ENCODE measurements around the gene HNRNPUL1. TPM values are rescaled to one million over a fixed set of nuclear protein-coding genes. Genes with fewer than 3 reads are reported as not detected.

Gene HNRNPUL1
- total and polyA plus RNA-seq, 2 donors (not counting 1 experiment from before 2014, with no cell fraction given), result 60.7 to 273 TPM

- peaks cover 34% of the 10 kb centered on the region for H3K79me2 ChIP-seq (ENCODE audit: control insufficient read depth, insufficient read depth, low read length)
- no peaks in the 10 kb centered on the region for H3K27me3 Mint-ChIP-seq
- CTCF ChIA-PET, result interaction anchor here (1.5 kb wide), 1 partner anchor 17 kb away, joined by 4 read pairs; no protein-coding TSS in a partner anchor
Measured at GRCh38 chr19:41332000-41332399, 67.8 kb downstream of the HNRNPUL1 start.

GRCh38 chr19:41332468-41332867 is 68.3 kb downstream of the HNRNPUL1 start:
- Mint-ChIP-seq H3K4me3 (no peak overlapping the region), H3K9me3 (ENCODE audit: insufficient read depth) (no peaks in the 10 kb centered on the region), H3K27me3 (no peaks in the 10 kb centered on the region), H3K4me1 (peaks cover 53% of the 10 kb centered on the region), H3K27ac (peak overlapping the region; percentile 1)
- WGBS (ENCODE audit: insufficient coverage), result 93% methylated on average over 2 of the region's 5 CpGs
- no peak overlapping the region for H3K4me2 ChIP-seq (replicated peaks; ENCODE audit: low read depth, low read length, poor library complexity, severe bottlenecking)
- ChIA-PET CTCF (interaction anchor here (1.5 kb wide), 1 partner anchor 17 kb away, joined by 4 read pairs; no protein-coding TSS in a partner anchor), POLR2A (no interaction called here)
- intact Hi-C loops (cut with micrococcal nuclease), result no loop called here
- no peak for ATAC-seq (ENCODE audit: low read depth)
- H4K20me1 ChIP-seq (ENCODE audit: control insufficient read depth, insufficient read depth, low read length, poor library complexity, severe bottlenecking), result peaks cover 48% of the 10 kb centered on the region
- no peaks in the 10 kb centered on the region for H3K9me3 ChIP-seq (ENCODE audit: control extremely low read depth in 1 of 3, control insufficient read depth in 2 of 3, insufficient read depth in 1 of 3, low read length in 2 of 3)
- no peak overlapping the region for H2AFZ ChIP-seq (ENCODE audit: insufficient read depth, low read depth, low read length, poor library complexity, severe bottlenecking)
- TF ChIP-seq EZH2 (IDR thresholded peaks at IDR 0.05; ENCODE audit: borderline replicate concordance, insufficient read depth, low read depth, low read length, poor library complexity, severe bottlenecking) (no peak), CTCF (IDR thresholded peaks at IDR 0.05) (no peak)
- H3K27me3 ChIP-seq (replicated peaks in 1 of 4; ENCODE audit: control extremely low read depth in 1 of 4, control insufficient read depth in 3 of 4, insufficient read depth in 4 of 4, low read length in 3 of 4), result no peaks in the 10 kb centered on the region
- peaks cover 37% of the 10 kb centered on the region for H3K79me2 ChIP-seq (ENCODE audit: control insufficient read depth, insufficient read depth, low read length)
- H3K27ac ChIP-seq (ENCODE audit: low read length in 2 of 2), result peak overlapping the region in 1 of 2 donors; percentile 0
- peaks cover 3 to 58% of the 10 kb centered on the region in 2 experiments for H3K36me3 ChIP-seq (replicated peaks in 1 of 2; ENCODE audit: control extremely low read depth in 1 of 2, control insufficient read depth in 1 of 2, extremely low read depth in 1 of 2, insufficient read depth in 2 of 2, low read length in 1 of 2)
- no peak overlapping the region for H3K4me3 ChIP-seq (ENCODE audit: control extremely low read depth in 1 of 5, extremely low read depth in 1 of 5, insufficient read depth in 1 of 5, low read depth in 2 of 5, low read length in 4 of 5)
- H3K9ac ChIP-seq (ENCODE audit: low read length), result no peak overlapping the region
- DNase-seq, result no peak
- H3K4me1 ChIP-seq (ENCODE audit: control insufficient read depth in 2 of 2, insufficient read depth in 2 of 2, low read length in 2 of 2), result peaks cover 41 to 58% of the 10 kb centered on the region in 2 donors

More at GRCh38 chr19:41332000-41332399, 67.8 kb downstream of the HNRNPUL1 start:
- Histone ChIP-seq H3K36me3 (replicated peaks in 1 of 2; ENCODE audit: control extremely low read depth in 1 of 2, control insufficient read depth in 1 of 2, extremely low read depth in 1 of 2, insufficient read depth in 2 of 2, low read length in 1 of 2) (peaks cover 3 to 54% of the 10 kb centered on the region in 2 experiments), H3K27ac (ENCODE audit: low read length in 2 of 2) (peak overlapping the region in 1 of 2 donors; percentile 27), H3K4me2 (replicated peaks; ENCODE audit: low read depth, low read length, poor library complexity, severe bottlenecking) (no peak overlapping the region), H2AFZ (ENCODE audit: insufficient read depth, low read depth, low read length, poor library complexity, severe bottlenecking) (no peak overlapping the region), H3K4me1 (ENCODE audit: control insufficient read depth in 2 of 2, insufficient read depth in 2 of 2, low read length in 2 of 2) (peaks cover 45 to 62% of the 10 kb centered on the region in 2 donors), H3K9ac (ENCODE audit: low read length) (no peak overlapping the region), H3K4me3 (ENCODE audit: control extremely low read depth in 1 of 5, extremely low read depth in 1 of 5, insufficient read depth in 1 of 5, low read depth in 2 of 5, low read length in 4 of 5) (no peak overlapping the region), H3K27me3 (replicated peaks in 1 of 4; ENCODE audit: control extremely low read depth in 1 of 4, control insufficient read depth in 3 of 4, insufficient read depth in 4 of 4, low read length in 3 of 4) (no peaks in the 10 kb centered on the region), H4K20me1 (ENCODE audit: control insufficient read depth, insufficient read depth, low read length, poor library complexity, severe bottlenecking) (peaks cover 45% of the 10 kb centered on the region), H3K9me3 (ENCODE audit: control extremely low read depth in 1 of 3, control insufficient read depth in 2 of 3, insufficient read depth in 1 of 3, low read length in 2 of 3) (no peaks in the 10 kb centered on the region)
- intact Hi-C loops (cut with micrococcal nuclease), result no loop called here
- Mint-ChIP-seq H3K4me1 (peaks cover 54% of the 10 kb centered on the region), H3K9me3 (ENCODE audit: insufficient read depth) (no peaks in the 10 kb centered on the region), H3K4me3 (no peak overlapping the region), H3K27ac (peak overlapping the region; percentile 1)
- ATAC-seq (ENCODE audit: low read depth) (no peak), DNase-seq (no peak)
- TF ChIP-seq CTCF (IDR thresholded peaks at IDR 0.05), result no peak
- no peak for TF ChIP-seq EZH2 (IDR thresholded peaks at IDR 0.05; ENCODE audit: borderline replicate concordance, insufficient read depth, low read depth, low read length, poor library complexity, severe bottlenecking)
- POLR2A ChIA-PET, result no interaction called here
- 96% methylated on average over 16 of the region's 16 CpGs for WGBS (ENCODE audit: insufficient coverage)

Data from B cell (primary cell).